NT2/D1 (cell line): ENCODE data around the gene PTGR3.

Source experiments
- DNase-seq: peaks from one replicate; pipeline ENCODE4 v3.0.0-alpha.2; 2011; ENCODE audit warnings: low read depth, low spot score
- H3K27me3 ChIP-seq: 2 replicates; pipeline ENCODE4 v1.6.0; 2011; ENCODE audit warnings: mild to moderate bottlenecking; ENCODE audit not compliant: insufficient read length, insufficient read depth
- H3K36me3 ChIP-seq: 2 replicates; pipeline ENCODE4 v1.6.1; 2011; ENCODE audit warnings: mild to moderate bottlenecking, low read length, mixed read lengths; ENCODE audit not compliant: insufficient read depth, insufficient read length
- H3K4me1 ChIP-seq: 2 replicates; pipeline ENCODE4 v1.5.1; 2011; ENCODE audit not compliant: insufficient read depth, insufficient read length
- H3K4me3 ChIP-seq: 2 replicates; pipeline ENCODE4 v1.5.1; 2011; ENCODE audit warnings: low read depth; ENCODE audit not compliant: insufficient read length
- H3K9ac ChIP-seq: 2 replicates; pipeline ENCODE4 v1.6.0; 2011; ENCODE audit warnings: low read depth; ENCODE audit not compliant: insufficient read length
- H3K9me3 ChIP-seq: 2 replicates; pipeline ENCODE4 v1.5.1; 2011; ENCODE audit warnings: mild to moderate bottlenecking, low read length; ENCODE audit not compliant: insufficient read depth
- SUZ12 ChIP-seq: IDR thresholded peaks from 2 replicates; pipeline ENCODE4 v1.6.1; 2011; ENCODE audit not compliant: insufficient read length, insufficient read depth; ENCODE audit errors: extremely low read depth
- YY1 ChIP-seq: IDR thresholded peaks from 2 replicates; pipeline ENCODE4 v1.6.1; 2011; ENCODE audit not compliant: insufficient read length, insufficient read depth
- ZNF274 ChIP-seq: IDR thresholded peaks from 2 replicates; pipeline ENCODE4 v1.6.1; 2011; ENCODE audit warnings: mild to moderate bottlenecking, low read depth, low read length

The PTGR3 gene

DNA sequence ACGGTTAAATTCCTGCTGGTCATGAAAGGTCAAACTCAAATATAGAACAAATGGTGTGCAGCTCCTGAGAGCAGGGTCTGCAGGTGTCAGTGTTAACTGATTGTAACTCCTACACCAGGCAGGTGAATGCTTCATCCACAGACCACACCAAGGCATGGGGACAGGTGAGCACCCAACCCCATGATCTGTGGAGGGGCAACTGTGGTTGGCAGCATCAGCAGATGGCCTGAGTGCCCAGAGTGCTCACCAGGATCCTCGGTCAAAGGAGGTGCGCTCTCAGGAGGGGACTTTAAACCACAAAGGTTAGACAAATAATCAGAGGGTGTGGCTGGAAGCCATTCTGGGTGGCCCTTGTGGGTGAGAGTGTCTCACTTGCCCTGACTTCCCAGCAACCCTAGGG, 44.5 kb downstream of the PTGR3 start:
- TF ChIP-seq ZNF274: no peak
- no peak for TF ChIP-seq SUZ12
- TF ChIP-seq YY1: no peak

DNA sequence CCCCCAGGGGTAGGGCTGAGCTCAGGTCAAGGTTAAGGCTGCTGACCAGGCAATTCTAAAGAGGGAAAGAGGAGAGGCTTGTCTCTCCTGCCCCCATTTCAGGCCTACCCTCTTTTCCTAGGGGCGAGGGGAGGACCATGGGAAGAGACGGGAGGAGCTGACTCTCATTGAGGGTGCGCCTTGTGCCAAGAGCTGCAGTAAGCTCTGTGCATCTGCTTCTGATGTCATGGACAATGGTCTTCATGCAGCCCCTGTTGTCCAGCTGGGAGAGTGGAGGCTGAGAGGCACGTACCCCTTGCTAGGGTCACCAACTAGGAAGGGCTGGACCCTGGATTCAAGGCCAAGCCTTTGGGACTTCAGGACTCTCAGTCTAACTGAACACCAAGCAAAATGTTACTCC, 45.2 kb downstream of the PTGR3 start:
- TF ChIP-seq ZNF274 (no peak), YY1 (no peak), SUZ12 (no peak)

More for the DNA sequence above, 44.5 kb downstream of the PTGR3 start:
- Histone ChIP-seq H3K4me3 (no peak overlapping the region), H3K36me3 (no peaks in the 10 kb centered on the region), H3K9ac (no peak overlapping the region), H3K4me1 (peaks cover 2% of the 10 kb centered on the region), H3K9me3 (no peaks in the 10 kb centered on the region), H3K27me3 (no peaks in the 10 kb centered on the region)
- DNase-seq: no peak

DNA sequence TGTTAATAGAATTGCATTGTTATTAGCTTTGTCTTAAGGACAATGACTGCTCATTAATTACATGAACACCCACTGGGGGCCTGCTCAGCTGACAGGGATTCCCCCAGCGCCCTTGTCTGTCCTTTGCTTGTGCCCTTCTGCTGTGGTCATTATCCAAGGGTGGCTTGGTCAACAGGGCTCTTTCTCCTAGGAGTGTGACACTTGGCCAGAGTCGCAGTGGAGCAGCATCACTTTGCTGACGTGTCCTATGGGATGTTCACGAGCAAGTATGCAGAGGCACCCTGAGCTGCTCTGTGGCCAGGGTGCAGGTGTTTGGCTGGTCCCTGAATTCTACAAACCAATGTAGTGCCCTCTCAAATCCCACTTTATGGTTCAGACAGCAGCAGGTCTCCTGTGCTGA, 46.0 kb downstream of the PTGR3 start:
- TF ChIP-seq SUZ12 (no peak), ZNF274 (no peak), YY1 (no peak)
- no peaks in the 10 kb centered on the region for H3K9me3 ChIP-seq
- H3K36me3 ChIP-seq: no peaks in the 10 kb centered on the region
- DNase-seq: no peak
- no peaks in the 10 kb centered on the region for H3K27me3 ChIP-seq
- no peak overlapping the region for H3K4me3 ChIP-seq
- H3K4me1 ChIP-seq: peaks cover 2% of the 10 kb centered on the region
- H3K9ac ChIP-seq: no peak overlapping the region

More for the DNA sequence above, 45.2 kb downstream of the PTGR3 start:
- Histone ChIP-seq H3K4me1 (peaks cover 2% of the 10 kb centered on the region), H3K4me3 (no peak overlapping the region), H3K36me3 (no peaks in the 10 kb centered on the region), H3K27me3 (no peaks in the 10 kb centered on the region), H3K9ac (no peak overlapping the region), H3K9me3 (no peaks in the 10 kb centered on the region)
- no peak for DNase-seq

DNA sequence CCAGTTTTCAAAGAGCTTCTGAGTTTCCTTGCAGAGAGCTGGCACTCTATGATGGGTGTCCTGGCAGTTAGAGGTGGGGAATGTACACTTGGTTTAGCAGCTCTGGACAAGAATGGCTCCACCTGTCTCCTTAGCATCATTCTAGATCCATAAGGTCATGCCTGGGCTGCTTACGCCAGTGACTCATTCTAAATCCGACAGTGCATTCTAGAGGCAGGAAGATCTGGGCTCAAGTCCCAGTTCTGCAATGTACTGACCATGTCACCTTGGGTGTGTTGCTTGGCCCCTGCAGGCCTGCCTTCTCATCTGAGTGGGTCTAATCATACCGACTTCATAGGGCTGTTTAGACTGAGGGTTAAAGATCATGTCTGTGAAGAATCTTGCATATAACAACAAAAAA, 46.5 kb downstream of the PTGR3 start:
- H3K9ac ChIP-seq: no peak overlapping the region
- no peaks in the 10 kb centered on the region for H3K27me3 ChIP-seq
- no peaks in the 10 kb centered on the region for H3K9me3 ChIP-seq
- no peak overlapping the region for H3K4me3 ChIP-seq
- no peak for DNase-seq
- peaks cover 2% of the 10 kb centered on the region for H3K4me1 ChIP-seq
- no peaks in the 10 kb centered on the region for H3K36me3 ChIP-seq
- TF ChIP-seq SUZ12: no peak
- TF ChIP-seq ZNF274: no peak
- no peak for TF ChIP-seq YY1

DNA sequence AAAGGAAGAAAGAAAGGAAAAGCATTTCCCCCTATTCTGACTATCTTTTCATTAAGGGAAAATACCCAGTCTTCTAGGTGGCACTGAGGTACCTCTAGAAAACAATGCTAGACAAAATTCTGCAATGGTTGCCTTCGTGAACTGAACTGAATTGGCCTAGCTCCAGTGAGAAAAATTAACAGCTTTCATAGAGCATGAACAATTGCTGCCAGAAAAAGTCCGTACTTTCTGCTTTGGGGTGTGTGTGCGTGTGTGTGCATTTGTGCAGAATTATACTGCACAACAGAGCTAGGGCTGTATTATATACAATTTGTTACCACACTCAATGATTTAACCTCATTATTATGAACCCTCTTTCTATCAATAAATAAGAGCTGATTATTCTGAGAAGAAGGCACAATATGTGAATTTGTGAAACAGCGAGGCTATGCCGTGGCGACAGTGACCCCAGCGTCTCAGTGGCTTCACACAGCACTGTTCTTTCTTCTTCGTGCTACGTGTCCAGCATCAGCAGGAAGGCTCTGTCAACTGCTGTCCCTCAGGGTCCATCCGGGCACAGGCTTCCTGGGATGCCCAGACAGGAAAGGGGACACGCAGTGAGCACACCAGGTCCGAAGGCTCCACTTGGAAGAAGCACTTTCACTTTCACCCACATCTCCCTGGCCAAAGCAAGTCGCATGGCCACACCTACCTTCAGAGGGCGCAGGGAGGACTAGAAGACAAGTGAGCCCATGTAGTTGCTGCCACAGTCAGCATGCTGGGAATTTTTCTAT, 47.5 kb downstream of the PTGR3 start:
- TF ChIP-seq YY1 (no peak), ZNF274 (no peak), SUZ12 (no peak)
- Histone ChIP-seq H3K36me3 (no peaks in the 10 kb centered on the region), H3K27me3 (no peaks in the 10 kb centered on the region), H3K9me3 (no peaks in the 10 kb centered on the region), H3K9ac (no peak overlapping the region), H3K4me1 (peaks cover 2% of the 10 kb centered on the region), H3K4me3 (no peak overlapping the region)
- no peak for DNase-seq

DNA sequence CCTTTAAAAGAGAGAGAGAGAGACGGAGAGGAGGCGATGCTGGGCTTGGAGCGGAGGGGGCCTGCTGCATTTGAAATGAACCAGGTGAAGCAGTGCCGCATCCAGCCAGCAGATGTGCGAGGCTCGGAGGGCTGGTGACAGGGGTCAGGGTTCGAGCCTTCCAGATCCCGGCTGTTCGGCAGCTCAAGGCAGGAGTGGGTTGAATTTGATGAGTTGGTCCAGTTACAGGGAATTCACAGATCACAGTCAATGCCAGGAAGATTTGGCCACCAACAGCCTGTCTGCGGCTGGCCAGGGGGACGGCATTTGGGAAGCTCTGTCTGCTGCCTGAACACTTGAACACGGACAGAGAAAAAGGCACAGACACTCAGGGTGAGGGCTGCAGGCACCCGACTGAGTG, 48.6 kb downstream of the PTGR3 start:
- no peak overlapping the region for H3K4me3 ChIP-seq
- no peaks in the 10 kb centered on the region for H3K36me3 ChIP-seq
- TF ChIP-seq ZNF274 (no peak), YY1 (no peak), SUZ12 (no peak)
- H3K27me3 ChIP-seq: no peaks in the 10 kb centered on the region
- H3K9ac ChIP-seq: no peak overlapping the region
- DNase-seq: no peak
- peaks cover 2% of the 10 kb centered on the region for H3K4me1 ChIP-seq
- H3K9me3 ChIP-seq: no peaks in the 10 kb centered on the region

DNA sequence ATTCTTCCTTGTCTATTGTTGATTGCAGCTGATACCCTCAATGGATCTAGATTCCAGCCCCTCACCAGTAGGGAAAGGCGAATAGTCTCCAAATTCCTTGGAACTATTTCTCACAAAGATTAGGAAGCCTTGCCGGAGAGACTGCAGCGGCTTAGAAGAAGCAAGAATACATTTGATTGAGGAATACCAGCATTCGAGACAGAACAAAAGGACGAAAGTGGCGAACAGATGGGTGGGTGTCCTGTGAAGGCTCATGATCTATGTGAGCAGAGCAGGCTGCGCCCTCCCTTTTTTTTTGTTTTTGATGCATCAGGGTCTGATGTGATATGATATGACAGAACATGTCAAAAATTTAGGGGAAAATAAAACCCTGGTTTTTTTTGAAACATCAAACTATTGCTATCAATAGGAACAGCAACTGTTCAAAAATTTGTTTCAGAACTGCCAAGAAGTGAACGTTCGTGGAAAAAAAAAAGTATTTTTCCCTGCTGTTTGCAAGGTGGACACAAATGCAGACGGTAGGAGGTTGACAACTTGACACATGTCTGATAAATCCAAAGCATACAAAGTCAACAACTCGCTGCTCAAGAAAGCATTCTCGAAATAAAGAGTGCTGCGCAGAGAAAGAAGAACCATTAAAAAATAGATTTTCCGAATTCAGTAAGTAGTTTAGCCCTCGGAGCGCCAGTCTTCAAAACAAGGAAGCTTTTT, 49.1 kb downstream of the PTGR3 start:
- no peak for DNase-seq
- Histone ChIP-seq H3K9me3 (no peaks in the 10 kb centered on the region), H3K36me3 (no peaks in the 10 kb centered on the region), H3K27me3 (no peaks in the 10 kb centered on the region), H3K4me1 (peaks cover 2% of the 10 kb centered on the region), H3K4me3 (no peak overlapping the region), H3K9ac (no peak overlapping the region)
- TF ChIP-seq SUZ12 (no peak), YY1 (no peak), ZNF274 (no peak)
